SK-N-SH treated with all-trans-retinoic acid at 6 μM for 48 hours (cell line): ENCODE measurements around the gene KRTAP4-8.

Experiments
- ZNF70 ChIP-seq: fragments of 450-650 bp; formaldehyde crosslinking; IDR thresholded peaks from 2 replicates; pipeline ENCODE4 v1.5.0; 2020; ENCODE audit warnings: mild to moderate bottlenecking, moderate library complexity
- TF ChIP-seq, protein P1 (sequence below): fragments of 250-450 bp; sonication (Bioruptor Pico); IDR thresholded peaks from 2 replicates; pipeline ENCODE4 v1.5.0; 2020; ENCODE audit warnings: mild to moderate bottlenecking, moderate library complexity

DNA sequence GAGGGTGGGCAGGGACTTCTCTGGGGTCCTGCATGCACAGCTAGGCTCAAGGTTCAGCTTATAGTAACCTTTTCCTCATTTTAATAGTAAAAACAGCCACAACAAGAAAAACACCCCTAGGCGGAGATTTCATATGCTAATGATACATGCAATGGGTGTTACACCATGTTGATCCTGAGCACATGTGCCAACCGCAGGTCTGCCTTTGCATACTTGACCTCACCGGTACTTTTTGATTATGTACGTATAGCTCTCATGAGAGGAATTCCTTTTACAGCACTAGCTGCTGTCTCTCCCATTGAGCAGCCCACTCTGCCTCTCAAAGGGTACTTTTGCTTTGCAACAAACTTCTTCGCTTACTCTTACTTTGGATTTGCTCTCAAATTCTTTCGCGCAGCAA lies 1.9 kb downstream of the KRTAP4-8 start:
- TF ChIP-seq, protein P1, sequence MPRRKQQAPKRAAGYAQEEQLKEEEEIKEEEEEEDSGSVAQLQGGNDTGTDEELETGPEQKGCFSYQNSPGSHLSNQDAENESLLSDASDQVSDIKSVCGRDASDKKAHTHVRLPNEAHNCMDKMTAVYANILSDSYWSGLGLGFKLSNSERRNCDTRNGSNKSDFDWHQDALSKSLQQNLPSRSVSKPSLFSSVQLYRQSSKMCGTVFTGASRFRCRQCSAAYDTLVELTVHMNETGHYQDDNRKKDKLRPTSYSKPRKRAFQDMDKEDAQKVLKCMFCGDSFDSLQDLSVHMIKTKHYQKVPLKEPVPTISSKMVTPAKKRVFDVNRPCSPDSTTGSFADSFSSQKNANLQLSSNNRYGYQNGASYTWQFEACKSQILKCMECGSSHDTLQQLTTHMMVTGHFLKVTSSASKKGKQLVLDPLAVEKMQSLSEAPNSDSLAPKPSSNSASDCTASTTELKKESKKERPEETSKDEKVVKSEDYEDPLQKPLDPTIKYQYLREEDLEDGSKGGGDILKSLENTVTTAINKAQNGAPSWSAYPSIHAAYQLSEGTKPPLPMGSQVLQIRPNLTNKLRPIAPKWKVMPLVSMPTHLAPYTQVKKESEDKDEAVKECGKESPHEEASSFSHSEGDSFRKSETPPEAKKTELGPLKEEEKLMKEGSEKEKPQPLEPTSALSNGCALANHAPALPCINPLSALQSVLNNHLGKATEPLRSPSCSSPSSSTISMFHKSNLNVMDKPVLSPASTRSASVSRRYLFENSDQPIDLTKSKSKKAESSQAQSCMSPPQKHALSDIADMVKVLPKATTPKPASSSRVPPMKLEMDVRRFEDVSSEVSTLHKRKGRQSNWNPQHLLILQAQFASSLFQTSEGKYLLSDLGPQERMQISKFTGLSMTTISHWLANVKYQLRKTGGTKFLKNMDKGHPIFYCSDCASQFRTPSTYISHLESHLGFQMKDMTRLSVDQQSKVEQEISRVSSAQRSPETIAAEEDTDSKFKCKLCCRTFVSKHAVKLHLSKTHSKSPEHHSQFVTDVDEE (CRISPR knock-in tag): no peak
- TF ChIP-seq ZNF70 (CRISPR knock-in tag): no peak
